HepG2 (cell line): Measurements from ENCODE around the gene SLC22A5. TPM values are rescaled to one million over a fixed set of nuclear protein-coding genes. Genes with fewer than 3 reads are reported as not detected.

Experiments
- DNMT3B ChIP-seq: conservative IDR thresholded peaks from 2 replicates; pipeline ENCODE4 v1.6.1; 2016; ENCODE audit warnings: missing biosample characterization, control low read depth
- HHEX ChIP-seq: IDR thresholded peaks from 2 replicates; pipeline ENCODE4 v1.6.1; 2016; ENCODE audit warnings: control low read depth
- HOXA5 ChIP-seq: sonication (generic); formaldehyde crosslinking; IDR thresholded peaks from 2 replicates; pipeline ENCODE4 v1.4.0; 2020; ENCODE audit warnings: missing genetic modification reagents
- IRX3 ChIP-seq: sonication (generic); formaldehyde crosslinking; IDR thresholded peaks from 2 replicates; pipeline ENCODE4 v1.8.1; 2023; ENCODE audit warnings: mild to moderate bottlenecking, low read depth, missing genetic modification reagents, borderline replicate concordance
- KAT2B ChIP-seq: fragments of 150-350 bp; IDR thresholded peaks from 2 replicates; pipeline ENCODE4 v1.6.1; 2014; ENCODE audit warnings: low read depth, low read length, borderline replicate concordance
- MAFF ChIP-seq: IDR thresholded peaks from 2 replicates; pipeline ENCODE4 v1.6.1; 2011; ENCODE audit warnings: low read depth, low read length, improper control_type of control experiment
- MIER3 ChIP-seq: IDR thresholded peaks from 2 replicates; pipeline ENCODE4 v1.6.1; 2016; ENCODE audit warnings: missing compliant biosample characterization, borderline replicate concordance
- NCOA2 ChIP-seq: sonication (generic); formaldehyde crosslinking; IDR thresholded peaks from 2 replicates; pipeline ENCODE4 v1.8.0; 2022; ENCODE audit warnings: inconsistent platforms
- PHF5A ChIP-seq: IDR thresholded peaks from one replicate; pipeline ENCODE4 v1.6.1; 2018; ENCODE audit warnings: low read depth, missing genetic modification reagents; ENCODE audit not compliant: unreplicated experiment
- RBFOX2 ChIP-seq: fragments of 200-400 bp; formaldehyde crosslinking; IDR thresholded peaks from 2 replicates; pipeline ENCODE4 v1.6.1; 2017; ENCODE audit warnings: low read depth, mild to moderate bottlenecking, low read length
- RELA ChIP-seq: sonication (generic); formaldehyde crosslinking; IDR thresholded peaks from 2 replicates; pipeline ENCODE4 v1.4.0; 2020; ENCODE audit warnings: missing genetic modification reagents
- SATB2 ChIP-seq: sonication (generic); formaldehyde crosslinking; IDR thresholded peaks from 2 replicates; pipeline ENCODE4 v1.5.0; 2020; ENCODE audit warnings: missing genetic modification reagents
- SMARCE1 ChIP-seq: fragments of 450-650 bp; IDR thresholded peaks from 2 replicates; pipeline ENCODE4 v1.6.1; 2017; ENCODE audit warnings: borderline replicate concordance
- SRSF1 ChIP-seq: fragments of 200-400 bp; formaldehyde crosslinking; optimal IDR thresholded peaks from 2 replicates; pipeline ENCODE3; 2017; ENCODE audit warnings: mild to moderate bottlenecking, low read depth, low read length, moderate library complexity
- ZEB1 ChIP-seq: IDR thresholded peaks from 2 replicates; pipeline ENCODE4 v1.6.1; 2012; ENCODE audit warnings: mild to moderate bottlenecking, low read depth, inconsistent platforms; ENCODE audit not compliant: insufficient replicate concordance
- ZFP36L2 ChIP-seq: sonication (generic); formaldehyde crosslinking; IDR thresholded peaks from 2 replicates; pipeline ENCODE4 v1.4.0; 2020; ENCODE audit warnings: missing genetic modification reagents
- ZNF460 ChIP-seq: sonication (generic); formaldehyde crosslinking; IDR thresholded peaks from 2 replicates; pipeline ENCODE4 v1.5.1; 2020; ENCODE audit warnings: missing genetic modification reagents, mild to moderate bottlenecking, borderline replicate concordance
- ZNF678 ChIP-seq: sonication (generic); formaldehyde crosslinking; IDR thresholded peaks from 2 replicates; pipeline ENCODE4 v1.4.0; 2020; ENCODE audit warnings: mild to moderate bottlenecking, missing genetic modification reagents
- ZNF83 ChIP-seq: sonication (generic); formaldehyde crosslinking; IDR thresholded peaks from 2 replicates; pipeline ENCODE4 v1.4.0; 2020; ENCODE audit warnings: missing genetic modification reagents, mild to moderate bottlenecking, borderline replicate concordance
- ZSCAN9 ChIP-seq: IDR thresholded peaks from 2 replicates; pipeline ENCODE4 v1.6.1; 2016; ENCODE audit warnings: borderline replicate concordance
- polyA plus RNA-seq, 8 experiments: library from polyadenylated mRNA; depleted of rRNA in 3 of 8; stranded (reverse) in 7 of 8; unstranded in 1 of 8; fragments of >200 nt; fragmentation: Illumina TruSeq in 4 of 8; extraction: Trizol in 4 of 8; gene quantifications; 2 replicates each; pipeline versions ENCODE4 v1.2.1 to v1.2.3, GENCODE V29; 2011 to 2016; ENCODE audit warnings: low read depth in 4 of 8, missing spikeins in 1 of 8, mixed read lengths in 1 of 8; ENCODE audit not compliant: insufficient read depth in 1 of 8
- total RNA-seq, 5 experiments: library from RNA; depleted of rRNA; stranded (reverse); fragments of >200 nt; fragmentation: Illumina TruSeq; extraction: Trizol; gene quantifications; 2 replicates each; pipeline ENCODE4 v1.2.3, GENCODE V29; 2016; ENCODE audit warnings: low read depth in 1 of 5
- TF ChIP-seq, protein P1 (sequence below): IDR thresholded peaks from 2 replicates; pipeline ENCODE4 v1.4.0; 2020; ENCODE audit warnings: mild to moderate bottlenecking, missing genetic modification reagents
- TF ChIP-seq, protein P2 (sequence below): sonication (generic); formaldehyde crosslinking; IDR thresholded peaks from 2 replicates; pipeline ENCODE4 v1.4.0; 2020; ENCODE audit warnings: missing genetic modification reagents, low read depth, mild to moderate bottlenecking, borderline replicate concordance
- TF ChIP-seq, protein P3 (sequence below): sonication (generic); formaldehyde crosslinking; IDR thresholded peaks from 2 replicates; pipeline ENCODE4 v1.4.0; 2020; ENCODE audit warnings: mild to moderate bottlenecking, missing genetic modification reagents
- TF ChIP-seq, protein P4 (sequence below): sonication (generic); formaldehyde crosslinking; IDR thresholded peaks from 2 replicates; pipeline ENCODE4 v1.4.0; 2020; ENCODE audit warnings: missing genetic modification reagents, mild to moderate bottlenecking, borderline replicate concordance

SLC22A5 gene
- total and polyA plus RNA-seq, 2 of the 13 experiments (the other 11 are each of a cell fraction or from before 2014, with no cell fraction given) = 7.1 to 15.1 TPM

DNA sequence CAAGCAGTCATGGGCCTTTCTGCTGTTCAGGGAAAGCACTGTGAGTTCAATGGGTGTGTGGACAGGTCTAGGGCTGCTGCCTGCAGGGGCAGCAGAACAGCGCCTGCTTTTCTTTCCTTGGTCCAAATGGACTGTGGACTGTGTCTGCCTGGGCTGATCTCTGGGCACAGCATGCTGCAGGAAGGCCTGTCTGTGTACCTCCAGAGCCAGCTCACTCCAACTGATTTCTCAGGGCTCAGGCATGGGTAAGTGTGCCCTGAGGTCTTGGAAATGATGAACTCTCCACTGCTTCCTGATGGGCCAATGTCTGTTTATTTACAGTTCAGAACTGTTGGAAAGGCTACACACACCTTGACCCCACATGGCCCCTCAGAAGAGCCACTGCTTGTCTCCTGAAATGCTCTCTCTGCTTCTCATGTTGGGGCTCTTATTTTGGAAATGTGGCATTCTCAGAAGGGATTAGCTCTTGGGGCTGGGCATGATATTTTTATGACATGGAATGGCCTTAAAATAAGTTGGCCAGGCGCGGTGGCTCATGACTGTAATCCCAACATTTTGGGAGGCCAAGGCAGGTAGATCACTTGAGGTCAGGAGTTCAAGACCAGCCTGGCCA, 48.3 kb upstream of the SLC22A5 start (continued):
- TF ChIP-seq, protein P1, sequence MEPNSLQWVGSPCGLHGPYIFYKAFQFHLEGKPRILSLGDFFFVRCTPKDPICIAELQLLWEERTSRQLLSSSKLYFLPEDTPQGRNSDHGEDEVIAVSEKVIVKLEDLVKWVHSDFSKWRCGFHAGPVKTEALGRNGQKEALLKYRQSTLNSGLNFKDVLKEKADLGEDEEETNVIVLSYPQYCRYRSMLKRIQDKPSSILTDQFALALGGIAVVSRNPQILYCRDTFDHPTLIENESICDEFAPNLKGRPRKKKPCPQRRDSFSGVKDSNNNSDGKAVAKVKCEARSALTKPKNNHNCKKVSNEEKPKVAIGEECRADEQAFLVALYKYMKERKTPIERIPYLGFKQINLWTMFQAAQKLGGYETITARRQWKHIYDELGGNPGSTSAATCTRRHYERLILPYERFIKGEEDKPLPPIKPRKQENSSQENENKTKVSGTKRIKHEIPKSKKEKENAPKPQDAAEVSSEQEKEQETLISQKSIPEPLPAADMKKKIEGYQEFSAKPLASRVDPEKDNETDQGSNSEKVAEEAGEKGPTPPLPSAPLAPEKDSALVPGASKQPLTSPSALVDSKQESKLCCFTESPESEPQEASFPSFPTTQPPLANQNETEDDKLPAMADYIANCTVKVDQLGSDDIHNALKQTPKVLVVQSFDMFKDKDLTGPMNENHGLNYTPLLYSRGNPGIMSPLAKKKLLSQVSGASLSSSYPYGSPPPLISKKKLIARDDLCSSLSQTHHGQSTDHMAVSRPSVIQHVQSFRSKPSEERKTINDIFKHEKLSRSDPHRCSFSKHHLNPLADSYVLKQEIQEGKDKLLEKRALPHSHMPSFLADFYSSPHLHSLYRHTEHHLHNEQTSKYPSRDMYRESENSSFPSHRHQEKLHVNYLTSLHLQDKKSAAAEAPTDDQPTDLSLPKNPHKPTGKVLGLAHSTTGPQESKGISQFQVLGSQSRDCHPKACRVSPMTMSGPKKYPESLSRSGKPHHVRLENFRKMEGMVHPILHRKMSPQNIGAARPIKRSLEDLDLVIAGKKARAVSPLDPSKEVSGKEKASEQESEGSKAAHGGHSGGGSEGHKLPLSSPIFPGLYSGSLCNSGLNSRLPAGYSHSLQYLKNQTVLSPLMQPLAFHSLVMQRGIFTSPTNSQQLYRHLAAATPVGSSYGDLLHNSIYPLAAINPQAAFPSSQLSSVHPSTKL = peak; percentile 21; the same call in 1 of the 2 replicates
- TF ChIP-seq ZSCAN9 (CRISPR knock-in tag) (no peak), RBFOX2 (no peak), KAT2B (no peak), SMARCE1 (no peak), IRX3 (no peak), ZNF460 (no peak), SRSF1 (no peak), ZFP36L2 (no peak), RELA (CRISPR knock-in tag) (no peak), MAFF (no peak), SATB2 (CRISPR knock-in tag) (no peak), DNMT3B (no peak), NCOA2 (CRISPR knock-in tag) (no peak), ZNF83 (CRISPR knock-in tag) (no peak), MIER3 (no peak), HHEX (no peak), ZNF678 (CRISPR knock-in tag) (no peak), ZEB1 (no peak), HOXA5 (no peak), PHF5A (no peak)
- TF ChIP-seq, protein P2, sequence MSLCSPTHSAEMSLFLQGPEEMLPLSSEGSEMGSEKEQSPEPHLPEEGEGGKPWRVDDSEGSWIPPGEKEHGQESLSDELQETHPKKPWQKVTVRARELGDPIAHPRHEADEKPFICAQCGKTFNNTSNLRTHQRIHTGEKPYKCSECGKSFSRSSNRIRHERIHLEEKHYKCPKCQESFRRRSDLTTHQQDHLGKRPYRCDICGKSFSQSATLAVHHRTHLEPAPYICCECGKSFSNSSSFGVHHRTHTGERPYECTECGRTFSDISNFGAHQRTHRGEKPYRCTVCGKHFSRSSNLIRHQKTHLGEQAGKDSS (CRISPR knock-in tag) = peak; percentile 64; the same call in 1 of the 2 replicates
- TF ChIP-seq, protein P3, sequence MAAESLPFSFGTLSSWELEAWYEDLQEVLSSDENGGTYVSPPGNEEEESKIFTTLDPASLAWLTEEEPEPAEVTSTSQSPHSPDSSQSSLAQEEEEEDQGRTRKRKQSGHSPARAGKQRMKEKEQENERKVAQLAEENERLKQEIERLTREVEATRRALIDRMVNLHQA (CRISPR knock-in tag) = no peak
- TF ChIP-seq, protein P4, sequence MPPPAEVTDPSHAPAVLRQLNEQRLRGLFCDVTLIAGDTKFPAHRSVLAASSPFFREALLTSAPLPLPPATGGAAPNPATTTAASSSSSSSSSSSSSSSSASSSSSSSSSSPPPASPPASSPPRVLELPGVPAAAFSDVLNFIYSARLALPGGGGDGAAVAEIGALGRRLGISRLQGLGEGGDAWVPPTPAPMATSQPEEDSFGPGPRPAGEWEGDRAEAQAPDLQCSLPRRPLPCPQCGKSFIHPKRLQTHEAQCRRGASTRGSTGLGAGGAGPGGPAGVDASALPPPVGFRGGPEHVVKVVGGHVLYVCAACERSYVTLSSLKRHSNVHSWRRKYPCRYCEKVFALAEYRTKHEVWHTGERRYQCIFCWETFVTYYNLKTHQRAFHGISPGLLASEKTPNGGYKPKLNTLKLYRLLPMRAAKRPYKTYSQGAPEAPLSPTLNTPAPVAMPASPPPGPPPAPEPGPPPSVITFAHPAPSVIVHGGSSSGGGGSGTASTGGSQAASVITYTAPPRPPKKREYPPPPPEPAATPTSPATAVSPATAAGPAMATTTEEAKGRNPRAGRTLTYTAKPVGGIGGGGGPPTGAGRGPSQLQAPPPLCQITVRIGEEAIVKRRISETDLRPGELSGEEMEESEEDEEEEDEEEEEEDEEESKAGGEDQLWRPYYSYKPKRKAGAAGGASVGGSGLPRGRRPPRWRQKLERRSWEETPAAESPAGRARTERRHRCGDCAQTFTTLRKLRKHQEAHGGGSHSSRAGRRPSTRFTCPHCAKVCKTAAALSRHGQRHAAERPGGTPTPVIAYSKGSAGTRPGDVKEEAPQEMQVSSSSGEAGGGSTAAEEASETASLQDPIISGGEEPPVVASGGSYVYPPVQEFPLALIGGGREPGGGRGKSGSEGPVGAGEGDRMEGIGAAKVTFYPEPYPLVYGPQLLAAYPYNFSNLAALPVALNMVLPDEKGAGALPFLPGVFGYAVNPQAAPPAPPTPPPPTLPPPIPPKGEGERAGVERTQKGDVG = no peak
